GM19023 (cell line): Measurements from ENCODE around the gene FAM184A.

ENCODE experiments used
- ATAC-seq: cut with Tn5 transposase; IDR thresholded peaks from one replicate; pipeline ENCODE4 v1.9.1; 2021; ENCODE audit warnings: mild to moderate bottlenecking, moderate library complexity; ENCODE audit not compliant: unreplicated experiment

FAM184A gene

GRCh38 chr6:118970866-118971265, 107.6 kb downstream of the FAM184A start:
- ATAC-seq = no peak

DNA sequence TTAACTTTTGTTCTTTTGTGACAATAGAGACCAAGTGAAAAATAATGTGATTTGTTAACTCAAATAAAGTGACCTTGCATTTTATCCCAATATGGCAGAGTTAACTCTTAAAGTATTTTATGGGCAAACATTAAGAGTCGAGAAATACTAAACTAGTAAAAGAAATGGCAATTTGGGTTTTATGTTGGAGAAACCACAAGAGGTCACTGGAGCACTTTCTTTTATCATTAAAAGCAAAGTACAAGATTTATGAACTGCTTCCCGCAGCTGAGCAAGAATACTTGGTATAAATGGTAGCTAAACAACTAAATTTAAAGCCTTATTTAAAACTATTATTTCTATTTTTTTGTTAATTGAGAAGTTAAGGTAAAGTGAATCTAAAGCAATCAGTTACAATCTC, 110.0 kb downstream of the FAM184A start:
- ATAC-seq = no peak

- no peak for ATAC-seq
Observed at GRCh38 chr6:118967239-118967638, 111.2 kb downstream of the FAM184A start.

GRCh38 chr6:118965843-118966370, 112.6 kb downstream of the FAM184A start:
- no peak for ATAC-seq

- no peak for ATAC-seq
Observed at GRCh38 chr6:118965371-118965770, 113.1 kb downstream of the FAM184A start.

GRCh38 chr6:118963003-118963402, 115.5 kb downstream of the FAM184A start:
- ATAC-seq = no peak

DNA sequence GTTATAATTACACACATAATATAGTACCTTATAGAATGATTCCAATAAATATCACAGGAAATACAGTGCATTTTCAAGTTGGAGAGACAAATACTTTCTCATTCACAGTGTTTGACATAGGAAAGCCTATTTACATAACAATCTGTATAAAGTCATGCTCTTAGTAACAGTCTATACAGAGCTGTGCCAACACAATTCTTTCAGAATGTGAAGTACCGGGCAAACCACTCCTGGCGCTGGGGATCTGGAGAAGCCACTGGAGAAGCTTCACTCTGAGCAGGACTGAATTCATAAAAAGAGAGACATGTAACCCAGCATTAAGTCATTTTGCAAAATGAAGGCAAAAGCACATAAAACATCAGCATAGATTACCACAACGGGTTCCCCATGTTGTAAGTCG, 118.6 kb downstream of the FAM184A start:
- ATAC-seq = no peak

DNA sequence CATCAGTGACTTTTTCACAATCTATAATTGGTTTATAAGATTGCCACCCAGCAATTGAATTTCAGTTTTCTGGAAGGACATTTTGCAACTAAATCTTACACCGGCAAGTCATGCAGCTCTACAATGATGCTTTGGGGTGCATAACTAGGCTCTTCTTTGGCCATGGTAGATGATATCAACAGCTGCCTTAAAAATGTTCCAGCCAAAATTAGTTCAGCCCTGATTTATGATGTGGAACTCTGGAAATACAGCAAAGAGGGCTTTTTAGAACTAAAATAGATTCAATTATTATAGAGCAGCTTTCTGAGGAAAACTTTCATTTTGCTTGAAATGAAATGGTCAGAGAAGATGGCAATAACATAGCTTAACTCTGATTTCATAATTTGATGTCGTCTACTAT, 125.1 kb downstream of the FAM184A start:
- ATAC-seq = no peak

GRCh38 chr6:118952683-118953082, 125.8 kb downstream of the FAM184A start:
- ATAC-seq = no peak

DNA sequence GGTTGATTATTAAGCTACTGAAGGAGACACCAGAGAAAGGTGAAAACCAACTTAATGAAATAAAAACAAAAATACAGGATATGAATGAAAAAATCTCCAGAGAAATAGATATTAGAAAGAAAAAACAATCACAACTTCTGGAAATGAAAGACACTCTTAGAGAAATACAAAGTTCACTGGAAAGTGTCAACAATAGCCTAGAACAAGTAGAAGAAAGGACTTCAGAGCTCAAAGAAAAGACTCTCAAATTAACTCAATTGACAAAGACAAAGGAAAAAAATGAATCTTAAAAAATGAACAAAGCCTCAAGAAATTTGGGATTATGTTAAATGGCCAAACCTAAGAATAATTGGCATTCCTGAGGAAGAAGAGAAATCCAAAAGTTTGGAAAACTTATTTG, 133.2 kb downstream of the FAM184A start:
- ATAC-seq = no peak

DNA sequence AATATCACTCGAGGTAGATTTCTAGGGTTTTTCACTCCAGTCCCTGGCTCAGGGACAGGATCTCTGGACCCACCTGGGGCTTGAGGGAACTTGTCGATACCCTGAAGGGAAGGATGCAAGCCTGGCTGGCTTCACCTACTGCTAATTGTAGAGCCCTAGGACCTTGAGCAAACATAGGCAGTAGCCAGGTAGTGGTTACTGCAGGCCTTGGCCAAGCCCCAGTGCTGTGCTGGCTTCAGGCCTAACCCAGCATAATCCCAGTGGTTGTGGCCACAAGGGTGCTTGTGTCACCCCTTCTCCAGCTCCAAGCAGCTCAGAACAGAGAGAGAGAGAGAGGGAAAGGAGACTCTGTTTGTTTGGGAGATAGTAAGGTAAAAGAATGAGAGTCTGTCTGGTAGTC, 137.7 kb downstream of the FAM184A start:
- ATAC-seq = no peak

DNA sequence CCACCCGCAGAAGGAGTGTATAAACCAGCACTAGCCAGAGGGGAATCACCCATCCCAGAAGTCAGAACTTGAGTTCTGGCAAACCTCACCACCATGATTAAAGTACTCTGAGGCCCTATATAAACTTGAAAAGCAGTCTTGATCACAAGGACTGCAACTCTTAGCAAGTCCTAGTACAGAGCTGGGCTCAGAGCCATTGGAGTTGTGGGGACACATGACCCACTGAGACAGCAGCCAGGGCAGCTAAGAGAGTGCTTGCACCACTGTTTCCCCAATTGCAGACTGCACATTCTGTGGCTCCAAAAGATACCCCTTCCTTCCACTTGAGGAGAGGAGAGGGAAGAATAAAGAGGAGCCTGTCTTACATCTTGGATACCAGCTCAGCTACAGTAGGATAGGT, 138.8 kb downstream of the FAM184A start:
- ATAC-seq = no peak

DNA sequence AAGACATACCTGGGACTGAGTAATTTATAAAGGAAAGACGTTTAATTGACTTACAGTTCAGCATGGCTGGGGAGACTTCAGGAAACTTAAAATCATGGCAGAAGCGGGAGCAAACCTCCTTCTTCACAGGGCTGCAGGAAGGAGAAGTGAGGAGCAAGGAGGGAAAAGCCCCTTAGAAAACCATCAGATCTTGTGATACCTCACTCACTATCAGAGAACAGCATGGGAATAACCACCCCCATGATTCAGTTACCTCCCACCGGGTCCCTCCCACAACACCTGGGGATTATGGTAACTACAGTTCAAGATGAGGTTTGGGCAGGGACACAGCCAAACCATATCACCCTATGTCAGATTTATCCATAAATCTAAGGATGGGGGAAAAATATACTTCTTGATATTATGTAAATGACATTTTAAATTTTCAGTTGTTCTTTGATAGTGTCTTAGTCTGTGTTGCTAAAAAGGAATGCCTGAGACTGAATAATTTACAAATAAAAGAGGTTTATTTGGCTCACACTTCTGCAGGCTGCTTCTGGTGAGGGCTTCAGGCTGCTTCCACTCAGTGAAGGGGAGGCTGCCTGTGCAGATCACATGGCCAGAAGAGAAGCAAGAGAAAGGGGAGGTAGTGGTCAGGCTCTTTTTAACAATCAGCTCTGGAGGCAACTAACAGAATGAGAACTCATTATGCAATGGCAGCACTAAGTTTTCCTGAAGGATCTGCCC, 142.3 kb downstream of the FAM184A start:
- no peak for ATAC-seq

DNA sequence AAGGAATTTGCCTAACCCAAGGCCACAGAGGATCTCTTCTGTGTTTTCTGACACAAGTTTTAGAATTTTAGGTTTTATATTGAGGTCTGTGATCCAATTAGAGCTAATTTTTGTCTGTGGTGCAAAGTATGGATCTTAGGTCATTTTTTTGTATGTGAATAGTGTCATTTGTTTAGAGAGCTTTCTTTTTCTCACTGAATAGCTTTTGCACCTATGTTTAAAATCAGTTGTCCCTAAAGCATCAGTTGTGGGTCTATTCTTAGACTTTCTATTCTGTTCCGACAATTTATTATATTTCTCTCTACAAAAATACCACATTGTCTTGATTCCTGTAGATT, 143.2 kb downstream of the FAM184A start:
- ATAC-seq = peak; percentile 1

DNA sequence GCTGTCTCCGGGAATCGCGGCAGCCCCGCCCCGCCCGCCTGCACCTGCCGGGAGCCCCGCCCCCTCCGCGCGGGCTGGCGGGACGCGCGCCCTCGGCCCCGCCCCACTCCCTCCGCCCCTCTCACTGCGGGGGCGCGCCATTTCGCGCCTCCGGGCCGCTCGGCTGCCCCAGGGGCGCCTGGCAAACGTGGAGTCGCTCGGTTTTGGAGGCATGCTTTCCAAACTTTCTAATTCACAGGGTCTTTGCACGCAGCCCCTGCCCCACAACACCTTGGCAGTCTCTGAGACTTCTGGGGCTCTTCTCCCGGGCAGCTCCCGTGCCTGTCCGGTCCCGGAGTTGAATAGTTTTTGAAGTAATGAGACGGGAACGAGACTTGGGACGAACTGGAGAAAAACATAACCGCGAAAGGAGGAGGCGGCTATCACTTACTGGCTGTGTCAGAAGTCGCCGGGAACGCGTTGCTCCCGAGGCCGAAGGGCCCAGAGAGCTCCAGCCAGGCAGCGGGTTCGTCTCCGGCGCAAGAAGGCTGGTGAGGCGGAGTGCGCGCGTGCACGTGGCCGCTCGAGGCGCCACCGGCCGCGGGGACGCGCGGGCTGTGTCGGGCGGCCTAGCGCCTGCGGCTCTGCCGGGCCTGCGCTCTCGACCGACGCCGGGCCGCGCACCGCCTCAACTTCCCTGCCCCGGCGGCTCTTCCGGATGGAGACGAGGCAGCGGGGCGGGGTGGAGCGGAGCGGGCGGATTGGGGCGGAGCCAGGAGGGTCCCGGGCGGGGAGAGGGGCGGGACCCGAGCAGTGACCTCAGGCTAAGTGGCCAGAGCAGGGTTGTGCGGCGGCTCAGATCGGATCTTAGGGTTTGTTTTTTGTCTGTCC, 143.8 kb downstream of the FAM184A start, which contains the start of gene MCM9:
Gene MCM9 (minus strand): TSS at position 699 of the 870 bp plus-strand sequence. CDS start 3,436 bp downstream, outside the sequence.
- ATAC-seq = peak; percentile 95

DNA sequence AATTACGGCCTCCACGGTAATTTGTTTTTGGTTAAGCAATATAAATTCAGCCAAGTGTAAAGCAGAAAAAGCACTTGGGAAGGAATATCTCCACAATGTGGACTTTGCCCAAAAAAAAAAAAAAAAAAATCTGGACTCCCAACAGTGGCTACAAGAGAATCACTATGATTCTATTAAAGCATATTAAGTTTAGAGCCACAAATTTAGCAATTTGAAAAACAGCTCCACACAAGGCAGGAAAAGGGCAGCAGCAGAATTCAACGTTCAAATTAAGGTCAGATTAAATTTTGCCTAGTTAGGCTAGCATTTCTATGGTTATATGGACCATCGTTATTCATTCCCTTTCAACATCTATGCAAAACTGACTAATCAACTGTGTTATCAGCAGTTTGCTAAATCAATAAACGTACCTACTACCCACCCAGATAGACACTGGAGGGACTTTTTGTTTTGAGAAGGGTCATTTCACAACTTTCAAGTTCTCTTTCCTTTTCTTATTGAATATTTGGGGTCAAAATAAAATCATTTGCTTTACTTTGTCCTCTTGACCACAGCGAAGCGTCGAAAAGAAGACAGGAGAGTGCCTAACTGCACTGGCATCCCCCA, 144.5 kb downstream of the FAM184A start:
- ATAC-seq = peak; percentile 0

DNA sequence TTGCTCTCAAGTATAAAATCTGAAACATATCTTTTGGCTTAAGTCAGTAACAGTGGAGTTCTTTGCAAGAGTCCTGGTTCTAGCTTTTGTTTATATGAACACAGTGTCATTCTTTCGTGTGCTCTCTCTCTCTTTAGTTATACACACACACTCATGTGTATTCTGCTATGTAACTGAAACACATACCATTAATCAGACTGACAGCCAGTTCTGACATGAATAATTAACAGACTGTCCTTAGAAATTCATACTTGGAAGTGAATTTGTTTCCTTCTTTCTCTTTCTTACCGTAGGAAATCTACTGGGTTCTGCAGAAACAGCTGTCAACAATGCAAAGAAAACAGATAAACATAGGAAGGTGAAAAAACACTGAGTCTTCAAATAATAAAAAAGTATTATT, 146.0 kb downstream of the FAM184A start:
- no peak for ATAC-seq

GRCh38 chr6:118931436-118931835, 147.0 kb downstream of the FAM184A start:
- ATAC-seq = no peak

- no peak for ATAC-seq
Observed at GRCh38 chr6:118930680-118931079, 147.8 kb downstream of the FAM184A start.

- no peak for ATAC-seq
Observed at GRCh38 chr6:118923035-118923434, 155.4 kb downstream of the FAM184A start.

- ATAC-seq = peak; percentile 55
Observed at GRCh38 chr6:118921084-118921483, 157.4 kb downstream of the FAM184A start.

DNA sequence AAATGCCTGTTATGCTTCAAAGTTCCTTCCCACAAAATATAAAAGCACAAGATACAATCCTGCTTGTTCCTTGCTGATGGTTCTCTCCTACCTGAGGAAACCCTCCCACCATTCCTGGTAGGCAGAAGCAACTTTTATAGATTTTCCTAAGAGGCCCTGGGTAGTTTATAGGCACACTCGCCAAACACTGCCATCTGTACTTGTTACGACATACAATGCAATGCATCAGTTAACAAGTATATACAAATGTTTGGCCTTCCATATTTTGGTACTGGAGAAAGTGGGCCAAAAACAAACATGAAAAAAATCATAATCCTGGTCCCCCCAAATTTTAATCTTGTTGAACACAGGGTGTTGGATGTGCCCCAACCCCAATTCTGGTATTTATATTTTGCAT, 160.1 kb downstream of the FAM184A start:
- no peak for ATAC-seq
